ENCODE results near the gene AP3S2. TPM values are rescaled to one million over a fixed set of nuclear protein-coding genes. Genes with fewer than 3 reads are reported as not detected.

Gene AP3S2
- total and polyA plus RNA-seq, 2 of the 13 experiments (the other 11 are each of a cell fraction or from before 2014, with no cell fraction given), result 17.6 to 44.4 TPM

GRCh38 chr15:89893696-89894447 lies at the start of gene AP3S2 (continued):
- TF ChIP-seq ZNF142 (CRISPR knock-in tag; IDR thresholded peaks at IDR 0.05) (peak; percentile 92), THYN1 (CRISPR knock-in tag; IDR thresholded peaks at IDR 0.05; ENCODE audit: borderline replicate concordance, low read depth) (peak; percentile 57; the same call in 1 of the 2 replicates), MTERF4 (CRISPR knock-in tag; IDR thresholded peaks at IDR 0.05) (peak; percentile 72; the same call in 1 of the 2 replicates), CREB1 (IDR thresholded peaks at IDR 0.05) (peak; percentile 79), CREB1 (CRISPR knock-in tag; IDR thresholded peaks at IDR 0.05) (peak; percentile 80), ZNF574 (CRISPR knock-in tag; IDR thresholded peaks at IDR 0.05) (peak; percentile 97), ZNF546 (CRISPR knock-in tag; conservative IDR thresholded peaks at IDR 0.05) (peak; percentile 51; the same call in 1 of the 2 replicates), ZNF280D (CRISPR knock-in tag; IDR thresholded peaks at IDR 0.05) (peak; percentile 80), ZNF549 (CRISPR knock-in tag; IDR thresholded peaks at IDR 0.05) (no peak), ZNF670 (CRISPR knock-in tag; IDR thresholded peaks at IDR 0.05; ENCODE audit: borderline replicate concordance) (peak; percentile 78; the same call in 1 of the 2 replicates)

Data from HepG2 (cell line).